A549 treated with ZK216348 at 1 μM for 4 hours (cell line): ENCODE data around the gene RGS18. TPM values are rescaled to one million over a fixed set of nuclear protein-coding genes. Genes with fewer than 3 reads are reported as not detected.

Experiments
- total RNA-seq: library from RNA; stranded (reverse); fragments of 200-300 nt; extraction: Qiagen RNA extraction; gene quantifications from 5 replicates; pipeline ENCODE4 v1.2.3, GENCODE V29; 2022; ENCODE audit warnings: low read depth

Gene RGS18
- total RNA-seq = not detected in 5 replicates

GRCh38 chr1:192158181-192158580, at the start of gene RGS18:
Gene RGS18, plus strand, starts transcription at chr1:192158462. Its CDS starts 176 bp downstream, at chr1:192158638.

Other genes starting within 250 kb of the RGS18 start
- not detected in 5 replicates for gene RGS21, start 158.5 kb downstream of the RGS18 start, total RNA-seq